Cardiac ventricle fibroblast (primary cell): ENCODE results near the gene GSPT2. TPM values are rescaled to one million over a fixed set of nuclear protein-coding genes. Genes with fewer than 3 reads are reported as not detected.

Source experiments
- total RNA-seq: library from RNA; depleted of rRNA; stranded (reverse); fragments of >200 nt; gene quantifications from 2 replicates; pipeline ENCODE4 v1.2.3, GENCODE V29; 2015

The GSPT2 gene
- 6.1 and 6.7 TPM in 2 replicates for total RNA-seq

DNA sequence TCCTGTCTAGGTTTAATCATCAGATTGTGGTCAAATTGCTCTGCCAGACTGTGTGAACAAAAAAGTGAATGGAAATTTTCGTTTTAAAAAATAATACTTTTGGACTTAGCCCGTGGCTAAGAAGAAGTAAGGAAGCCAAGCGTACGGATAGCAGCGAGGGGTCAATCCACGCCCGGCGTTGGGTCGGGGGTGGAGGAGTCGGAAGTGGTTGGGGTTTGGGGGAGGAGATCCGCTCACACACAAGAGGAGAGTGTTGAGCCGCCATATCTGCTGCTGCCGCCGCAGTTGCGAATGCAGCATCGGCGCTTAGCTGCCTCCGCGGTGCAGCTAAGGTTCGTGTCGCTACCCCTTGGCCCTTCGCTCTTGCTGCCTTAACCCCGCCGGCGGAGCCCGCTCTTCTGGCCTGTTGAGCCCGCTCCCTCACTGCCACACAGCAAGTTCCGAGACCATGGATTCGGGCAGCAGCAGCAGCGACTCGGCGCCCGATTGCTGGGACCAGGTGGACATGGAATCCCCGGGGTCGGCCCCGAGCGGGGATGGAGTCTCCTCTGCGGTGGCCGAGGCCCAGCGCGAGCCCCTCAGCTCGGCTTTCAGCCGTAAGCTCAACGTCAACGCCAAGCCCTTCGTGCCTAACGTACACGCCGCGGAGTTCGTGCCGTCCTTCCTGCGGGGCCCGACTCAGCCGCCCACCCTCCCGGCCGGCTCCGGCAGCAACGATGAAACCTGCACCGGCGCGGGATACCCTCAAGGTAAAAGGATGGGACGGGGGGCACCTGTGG, at the start of gene GSPT2:
GSPT2 (plus strand) TSS at position 264 of the 779 bp plus-strand sequence; CDS start at position 449, 185 bp downstream.

GRCh38 chrX:51710277-51711164, 32.7 kb upstream of the GSPT2 start, which contains the start of gene CENPVL1:
TSS of gene CENPVL1 (plus strand) at chrX:51710512. CDS start at chrX:51710512, 0 bp downstream.

Other genes starting within 250 kb of the GSPT2 start
- gene NUDT11, start 246.8 kb upstream of the GSPT2 start, total RNA-seq = 9.5 and 10.5 TPM in 2 replicates
- gene CENPVL3, start 124.5 kb upstream of the GSPT2 start, total RNA-seq = not detected in 2 replicates
- gene CENPVL2, start 60.6 kb upstream of the GSPT2 start, total RNA-seq = not detected in 2 replicates
- not detected in 2 replicates for gene CENPVL1, start 32.9 kb upstream of the GSPT2 start, total RNA-seq
- gene MAGED1, start 150.2 kb downstream of the GSPT2 start, total RNA-seq = 271 and 280 TPM in 2 replicates